ENCODE measurements around the gene PEAR1.

GRCh38 chr1:156937883-156938282 is 44.4 kb downstream of the PEAR1 start:
- TF ChIP-seq CTCF (IDR thresholded peaks at IDR 0.05; ENCODE audit: insufficient read depth, low read length), result no peak
- no peak for TF ChIP-seq REST (IDR thresholded peaks at IDR 0.05; ENCODE audit: insufficient replicate concordance, low read depth)
- no peak for TF ChIP-seq POLR2AphosphoS5 (IDR thresholded peaks at IDR 0.05; ENCODE audit: low read depth)
